ENCODE results near the gene ADCY3. TPM values are rescaled to one million over a fixed set of nuclear protein-coding genes. Genes with fewer than 3 reads are reported as not detected.

The ADCY3 gene
- total and polyA plus RNA-seq, 2 of the 4 experiments (the other 2 are of a cell fraction), result 17.4 to 46.1 TPM

DNA sequence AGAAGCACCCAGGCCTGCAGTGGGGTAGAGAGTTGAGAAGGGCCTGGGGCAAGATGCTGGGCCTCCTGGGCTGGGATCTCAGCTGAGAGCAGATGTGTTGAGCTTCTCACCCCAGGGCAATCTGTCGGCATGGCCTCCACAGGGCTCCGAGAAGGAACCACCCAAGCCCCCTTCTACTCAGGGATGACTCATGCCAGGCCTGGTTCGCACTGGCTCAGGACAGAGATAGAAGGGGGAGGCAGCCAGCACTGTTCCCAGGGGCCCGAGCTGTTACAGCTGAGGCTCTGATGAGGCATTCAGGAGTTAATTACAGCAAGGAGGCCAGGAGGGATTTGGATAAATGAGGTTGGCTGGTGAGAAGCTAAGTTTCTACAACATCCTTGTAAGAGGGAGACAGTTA, 64.3 kb downstream of the ADCY3 start:
- Histone ChIP-seq H3K56ac (ENCODE audit: extremely low read depth, insufficient read depth, low read length) (no peak overlapping the region), H3K14ac (replicated peaks; ENCODE audit: low read depth, low read length) (peak overlapping the region; percentile 5; the same call in 1 of the 2 replicates), H2BK5ac (ENCODE audit: low read depth, low read length, poor library complexity, severe bottlenecking) (no peak overlapping the region), H2BK20ac (ENCODE audit: low read depth, low read length) (no peak overlapping the region), H3K18ac (ENCODE audit: low read depth, low read length) (peak overlapping the region; percentile 26; the same call in 1 of the 2 replicates), H2AFZ (replicated peaks; ENCODE audit: low read length, poor library complexity) (peak overlapping the region; percentile 68), H3K4me2 (ENCODE audit: low read depth, low read length) (no peak overlapping the region), H3K4ac (ENCODE audit: low read depth, low read length) (peak overlapping the region; percentile 17; the same call in 1 of the 2 replicates), H4K91ac (ENCODE audit: insufficient read depth, low read depth, low read length) (no peak overlapping the region; the same call in 1 of the 2 replicates), H3K27me3 (ENCODE audit: control insufficient read depth, insufficient read depth, low read length) (no peaks in the 10 kb centered on the region), H4K5ac (ENCODE audit: low read depth, low read length) (no peak overlapping the region), H2BK120ac (ENCODE audit: low read depth, low read length) (no peak overlapping the region), H4K20me1 (ENCODE audit: insufficient read depth, low read length) (0 out of 2 replicates have a peak, but pooled peaks cover 3% of the 10 kb centered on the region), H3K9ac (ENCODE audit: low read depth, low read length) (no peak overlapping the region), H3K4me1 (ENCODE audit: control insufficient read depth, insufficient read depth, low read length) (peaks cover 28% of the 10 kb centered on the region), H2AK9ac (replicated peaks; ENCODE audit: low read depth, low read length, poor library complexity) (no peak overlapping the region), H3K23ac (ENCODE audit: low read depth, low read length) (no peak overlapping the region), H3K36me3 (ENCODE audit: control insufficient read depth, insufficient read depth, low read length) (no peaks in the 10 kb centered on the region; the same call in 1 of the 2 replicates), H4K8ac (ENCODE audit: low read depth in 2 of 2, low read length in 2 of 2) (no peak overlapping the region), H2AK5ac (ENCODE audit: low read depth, low read length) (peak overlapping the region; percentile 94), H3K4me3 (ENCODE audit: insufficient read depth, low read depth, low read length) (no peak overlapping the region), H3K27ac (ENCODE audit: insufficient read depth, low read length) (no peak overlapping the region), H2BK15ac (ENCODE audit: low read depth, low read length) (0 out of 3 replicates have a peak overlapping the region, but pooled peaks have one; percentile 15), H3K79me1 (ENCODE audit: low read depth in 1 of 2, low read length in 2 of 2) (peaks cover 2 to 20% of the 10 kb centered on the region in 2 experiments; a peak in 2 of 4 replicates), H3K9me1 (ENCODE audit: insufficient read depth, low read length) (peaks cover 23% of the 10 kb centered on the region), H3K9me3 (ENCODE audit: control insufficient read depth, insufficient read depth, low read length) (no peaks in the 10 kb centered on the region)
- POLR2A ChIA-PET (ENCODE audit: unreplicated experiment), result no interaction called here
- intact Hi-C loops (cut with micrococcal nuclease) (no loop called here), in situ Hi-C loops (cut with MboI; ENCODE audit: low sequenced_read_pairs) (no loop called here), dilution Hi-C loops (cut with HindIII; ENCODE audit: low sequenced_read_pairs, unreplicated experiment) (no loop called here)
- BruUV-seq (replicated peaks), result no TSS peak
- ATAC-seq (ENCODE audit: low read depth) (peak; percentile 75), DNase-seq (peak; percentile 57)
- no peak for TF ChIP-seq NFE2L2 (IDR thresholded peaks at IDR 0.05; ENCODE audit: low read depth, low read length)
- peak; percentile 49; the same call in 1 of the 2 replicates for TF ChIP-seq FOS (IDR thresholded peaks at IDR 0.05; ENCODE audit: low read depth, low read length)
- no CpG with 5 or more reads among the region's 4 CpGs for WGBS, 2 experiments (ENCODE audit: extremely low coverage in 2 of 2, insufficient read length in 1 of 2)
- CTCF ChIA-PET, result interaction anchor here (0.5 kb wide), 2 partner anchors 37 to 751 kb away, joined by 3 to 5 read pairs; no protein-coding TSS in a partner anchor

All from IMR-90 (cell line).